ENCODE measurements around the gene EVI2A. TPM values are rescaled to one million over a fixed set of nuclear protein-coding genes. Genes with fewer than 3 reads are reported as not detected.
A peak's percentile ranks its signal among the peaks of the same experiment; 100 is the strongest.
"Not testable (repeated sequence)": the region's sequence is repeated elsewhere in the genome, so short reads cannot be mapped to it uniquely, and the experiment has no call there.

Gene EVI2A
- total RNA-seq, 1 donor from 2014 or later: not detected

DNA sequence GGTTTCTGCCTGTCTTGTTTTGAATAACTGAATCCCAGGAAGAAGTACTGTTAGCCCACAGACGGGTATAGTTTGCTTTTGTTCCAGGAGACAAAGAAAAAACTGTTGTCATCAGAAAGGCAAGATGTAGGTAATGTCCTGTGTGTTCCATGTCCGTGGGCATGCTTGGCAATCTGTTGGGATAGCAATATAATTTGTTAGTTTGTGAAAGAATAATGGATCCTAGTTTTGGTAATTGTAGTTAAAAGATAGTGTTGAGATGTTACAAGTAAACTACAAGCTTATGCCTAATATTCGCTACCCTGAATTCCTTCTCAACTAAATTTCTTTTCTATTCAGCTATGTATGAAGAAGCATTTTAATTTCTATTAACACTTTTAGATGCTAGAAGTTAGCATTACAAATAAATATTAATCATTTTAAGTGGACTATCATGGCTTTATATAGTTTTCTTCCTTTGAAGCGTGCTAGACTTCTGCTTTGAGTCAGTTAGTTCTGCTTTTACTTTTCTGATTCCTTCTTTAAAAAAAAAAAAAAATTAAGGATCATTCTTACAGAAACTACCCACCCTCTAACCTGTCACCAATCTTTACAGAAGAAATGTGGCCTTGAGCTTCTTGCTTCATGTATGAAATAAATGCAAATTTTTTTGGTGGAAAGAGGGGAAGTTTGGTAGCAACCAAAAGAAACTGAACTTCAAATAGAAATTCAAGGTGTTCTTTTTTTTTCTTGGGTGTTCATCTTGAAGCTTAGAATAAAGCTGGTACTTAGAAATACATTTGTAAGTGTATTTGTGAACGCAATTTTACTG lies 2.4 kb downstream of the EVI2A start:
- no peaks in the 10 kb centered on the region for H3K27me3 ChIP-seq (ENCODE audit: control insufficient read depth, insufficient read depth, low read length)
- no peak for TF ChIP-seq CTCF (IDR thresholded peaks at IDR 0.05; ENCODE audit: insufficient read depth, low read length, severe bottlenecking)
- DNase-seq (ENCODE audit: low read depth) (no peak), FAIRE-seq (no peak)
- no peaks in the 10 kb centered on the region for H3K36me3 ChIP-seq (ENCODE audit: control insufficient read depth, insufficient read depth, low read length)
- H3K4me3 ChIP-seq (ENCODE audit: low read depth, low read length): no peak overlapping the region

- DNase-seq (ENCODE audit: low read depth) (peak; percentile 69), FAIRE-seq (no peak)
- Histone ChIP-seq H3K36me3 (ENCODE audit: control insufficient read depth, insufficient read depth, low read length) (no peaks in the 10 kb centered on the region), H3K4me3 (ENCODE audit: low read depth, low read length) (no peak overlapping the region), H3K27me3 (ENCODE audit: control insufficient read depth, insufficient read depth, low read length) (no peaks in the 10 kb centered on the region)
- TF ChIP-seq CTCF (IDR thresholded peaks at IDR 0.05; ENCODE audit: insufficient read depth, low read length, severe bottlenecking): no peak
Observed at GRCh38 chr17:31318298-31318801, 3.1 kb downstream of the EVI2A start.

GRCh38 chr17:31314782-31315100 lies 6.7 kb downstream of the EVI2A start:
- FAIRE-seq (no peak), DNase-seq (ENCODE audit: low read depth) (no peak)
- no peak for TF ChIP-seq CTCF (IDR thresholded peaks at IDR 0.05; ENCODE audit: insufficient read depth, low read length, severe bottlenecking)
- no peaks in the 10 kb centered on the region for H3K27me3 ChIP-seq (ENCODE audit: control insufficient read depth, insufficient read depth, low read length)
- H3K4me3 ChIP-seq (ENCODE audit: low read depth, low read length): no peak overlapping the region
- H3K36me3 ChIP-seq (ENCODE audit: control insufficient read depth, insufficient read depth, low read length): no peaks in the 10 kb centered on the region

- FAIRE-seq (no peak), DNase-seq (ENCODE audit: low read depth) (peak; percentile 90)
- Histone ChIP-seq H3K36me3 (ENCODE audit: control insufficient read depth, insufficient read depth, low read length) (no peaks in the 10 kb centered on the region), H3K4me3 (ENCODE audit: low read depth, low read length) (no peak within 1 kb of the TSS), H3K27me3 (ENCODE audit: control insufficient read depth, insufficient read depth, low read length) (no peaks in the 10 kb centered on the region)
- no peak for TF ChIP-seq CTCF (IDR thresholded peaks at IDR 0.05; ENCODE audit: insufficient read depth, low read length, severe bottlenecking)
Observed at GRCh38 chr17:31313982-31314781, 7.2 kb downstream of the EVI2A start, which contains the start of gene EVI2B. Gene EVI2B, minus strand, starts transcription at chr17:31314054. Its CDS starts 8,445 bp downstream, at chr17:31305609.

DNA sequence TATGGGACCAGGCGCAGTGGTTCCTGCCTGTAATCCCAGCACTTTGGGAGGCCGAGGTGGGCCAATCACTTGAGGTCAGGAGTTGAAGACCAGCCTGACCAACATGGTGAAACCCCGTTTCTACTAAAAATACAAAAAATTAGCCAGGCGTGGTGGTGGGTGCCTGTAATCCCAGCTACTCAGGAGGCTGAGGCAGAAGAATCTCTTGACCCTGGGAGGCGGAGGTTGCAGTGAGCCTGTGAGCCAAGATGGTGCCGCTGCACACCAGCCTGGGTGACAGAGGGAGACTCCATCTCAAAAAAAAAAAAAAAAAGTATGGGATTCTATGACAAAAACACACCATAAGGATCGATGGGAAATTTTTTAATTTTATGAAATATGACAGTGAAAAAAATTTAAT lies 9.2 kb downstream of the EVI2A start:
- DNase-seq (ENCODE audit: low read depth); H3K36me3 ChIP-seq (ENCODE audit: control insufficient read depth, insufficient read depth, low read length); FAIRE-seq; H3K27me3 ChIP-seq (ENCODE audit: control insufficient read depth, insufficient read depth, low read length); H3K4me3 ChIP-seq (ENCODE audit: low read depth, low read length): not testable (repeated sequence)

DNA sequence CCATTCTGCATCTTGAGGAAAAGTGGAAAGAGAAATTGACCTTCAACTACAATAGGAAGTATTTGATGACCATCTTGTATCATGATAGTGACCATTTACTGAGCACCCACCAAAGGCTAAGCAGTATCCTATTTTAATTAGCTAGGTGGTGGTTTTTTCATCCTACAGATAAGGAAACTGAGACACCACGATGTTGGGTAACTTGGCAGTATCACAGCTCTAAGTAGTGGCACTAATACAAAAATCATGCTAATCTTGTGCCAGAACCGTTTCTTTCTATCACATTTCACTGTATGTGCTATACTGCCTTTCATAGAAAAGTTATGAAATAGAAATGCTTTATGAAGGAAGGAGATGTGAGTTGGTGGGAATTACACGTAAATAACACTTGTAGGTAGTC lies 9.9 kb downstream of the EVI2A start:
- Histone ChIP-seq H3K36me3 (ENCODE audit: control insufficient read depth, insufficient read depth, low read length) (no peaks in the 10 kb centered on the region), H3K4me3 (ENCODE audit: low read depth, low read length) (no peak overlapping the region), H3K27me3 (ENCODE audit: control insufficient read depth, insufficient read depth, low read length) (no peaks in the 10 kb centered on the region)
- FAIRE-seq (no peak), DNase-seq (ENCODE audit: low read depth) (no peak)
- no peak for TF ChIP-seq CTCF (IDR thresholded peaks at IDR 0.05; ENCODE audit: insufficient read depth, low read length, severe bottlenecking)

Measured in bronchial epithelial cell (primary cell).